Peyer's patch (tissue), 4 donors: ENCODE results near the gene RAB25.

ENCODE experiments used
- CTCF ChIP-seq, 6 experiments: fragments of 450-650 bp in 4 of 6; fragments of 200-600 bp in 2 of 6; sonication (generic) in 1 of 6; IDR thresholded peaks; one replicate each; pipeline ENCODE4 v1.5.1; 2017 to 2019; ENCODE audit warnings: antibody characterized with exemption in 6 of 6, mild to moderate bottlenecking in 3 of 6, moderate library complexity in 1 of 6
- POLR2A ChIP-seq, 2 donors: fragments of 450-650 bp; IDR thresholded peaks; one replicate each; pipeline ENCODE4 v1.5.1; 2017; ENCODE audit warnings: antibody characterized with exemption in 2 of 2, mild to moderate bottlenecking in 2 of 2, moderate library complexity in 2 of 2

DNA sequence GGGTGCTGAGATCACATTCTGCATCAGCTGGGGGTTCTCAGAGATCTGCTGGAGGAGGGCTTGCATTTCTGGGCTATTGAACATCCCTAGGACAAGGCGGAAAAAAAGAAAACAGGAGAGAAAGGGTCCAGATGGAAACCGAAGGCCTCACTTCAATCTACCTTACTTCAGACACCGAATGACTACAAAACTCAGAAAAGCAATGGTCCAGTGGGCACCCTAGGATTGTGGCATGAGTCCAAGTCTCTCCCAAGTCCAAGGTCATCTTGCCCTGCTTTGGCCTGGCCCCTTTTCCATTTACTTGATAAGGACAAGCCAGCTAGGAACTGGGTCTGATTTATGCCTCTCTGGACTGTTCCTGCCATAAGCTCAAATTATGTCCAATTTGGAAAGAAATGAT lies 18.1 kb upstream of the RAB25 start:
- TF ChIP-seq CTCF (IDR thresholded peaks at IDR 0.05) (no peak), POLR2A (IDR thresholded peaks at IDR 0.05) (no peak)
